Posterior vena cava (tissue), 2 donors: ENCODE measurements around the gene KRT8. TPM values are rescaled to one million over a fixed set of nuclear protein-coding genes. Genes with fewer than 3 reads are reported as not detected.

ENCODE experiments used
- DNase-seq: peaks from one replicate; pipeline ENCODE4 v3.0.0-alpha.2; 2020; ENCODE audit warnings: low spot score
- intact Hi-C, 2 donors: fragments of 100-400 bp; cut with DNase I; formaldehyde crosslinking; loops; one replicate each; pipeline versions ENCODE4 v1.14.1 to v1.14.2; 2022 to 2023
- total RNA-seq, 2 donors: library from RNA; stranded (reverse); fragmentation: NEBNext Ultra II Directional; extraction: Animal tissue kit (Norgen Biotek cat#: 25700); gene quantifications; one replicate each; pipeline ENCODE4 v1.2.1, GENCODE V29; 2021
- donor health status: DM: yes; HTN: yes; CAD: no.
- donor health status: DM: yes; HTN: yes; CAD: no.

Gene KRT8
- total RNA-seq, 2 donors from 2014 or later = 4.0 to 23.6 TPM

DNA sequence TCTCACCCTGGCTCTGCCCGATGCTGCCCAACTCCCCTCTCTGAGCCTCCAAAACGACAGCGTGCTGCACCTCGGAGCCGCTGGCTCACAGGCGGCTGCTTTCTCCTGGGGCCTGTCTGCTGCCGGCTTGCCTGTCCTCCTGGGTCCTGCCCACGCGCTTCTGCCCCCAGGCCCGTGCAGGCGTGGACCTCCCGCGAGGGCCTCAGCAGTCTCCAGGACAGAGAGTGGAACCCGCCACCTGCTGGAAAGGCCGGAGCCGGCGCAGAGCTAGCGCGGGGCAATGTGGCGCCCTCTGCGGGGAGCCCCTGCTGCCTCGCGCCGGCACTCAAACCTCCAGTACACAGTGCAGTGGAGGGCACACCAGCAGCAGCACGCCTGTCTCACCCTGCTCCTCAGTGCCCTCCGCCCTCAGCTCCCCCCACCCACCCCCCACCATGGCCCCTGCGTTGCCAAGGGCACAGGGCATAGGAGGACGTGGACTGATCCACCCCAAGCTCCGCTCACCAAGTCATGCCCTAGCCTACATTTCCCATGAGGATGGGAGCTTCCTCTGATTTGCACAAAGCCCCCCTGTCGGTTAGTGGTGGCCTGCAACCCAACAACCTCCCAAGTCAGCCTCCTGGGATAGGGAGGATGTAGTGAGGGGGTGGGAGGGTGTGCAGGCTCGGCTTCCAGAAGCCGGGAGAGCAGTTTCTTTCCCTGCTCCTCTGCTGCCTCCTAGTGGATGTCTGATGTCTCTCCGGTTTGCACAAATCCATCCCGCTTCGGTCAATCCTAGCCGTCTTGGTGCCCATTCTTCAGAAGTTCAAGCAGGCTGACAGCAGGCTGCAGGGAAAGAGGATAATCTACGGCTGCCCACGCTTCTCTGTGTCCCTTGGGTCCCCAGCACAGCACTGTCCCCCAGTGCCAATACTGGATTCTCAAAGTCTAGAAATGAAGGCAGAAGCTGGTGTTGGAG, 25.2 kb downstream of the KRT8 start:
- intact Hi-C loops = loop anchor here in 1 of 2 donors (5.0 kb wide), 2 partner anchors 297 to 727 kb away; no protein-coding TSS in a partner anchor
- peak; percentile 92 for DNase-seq

DNA sequence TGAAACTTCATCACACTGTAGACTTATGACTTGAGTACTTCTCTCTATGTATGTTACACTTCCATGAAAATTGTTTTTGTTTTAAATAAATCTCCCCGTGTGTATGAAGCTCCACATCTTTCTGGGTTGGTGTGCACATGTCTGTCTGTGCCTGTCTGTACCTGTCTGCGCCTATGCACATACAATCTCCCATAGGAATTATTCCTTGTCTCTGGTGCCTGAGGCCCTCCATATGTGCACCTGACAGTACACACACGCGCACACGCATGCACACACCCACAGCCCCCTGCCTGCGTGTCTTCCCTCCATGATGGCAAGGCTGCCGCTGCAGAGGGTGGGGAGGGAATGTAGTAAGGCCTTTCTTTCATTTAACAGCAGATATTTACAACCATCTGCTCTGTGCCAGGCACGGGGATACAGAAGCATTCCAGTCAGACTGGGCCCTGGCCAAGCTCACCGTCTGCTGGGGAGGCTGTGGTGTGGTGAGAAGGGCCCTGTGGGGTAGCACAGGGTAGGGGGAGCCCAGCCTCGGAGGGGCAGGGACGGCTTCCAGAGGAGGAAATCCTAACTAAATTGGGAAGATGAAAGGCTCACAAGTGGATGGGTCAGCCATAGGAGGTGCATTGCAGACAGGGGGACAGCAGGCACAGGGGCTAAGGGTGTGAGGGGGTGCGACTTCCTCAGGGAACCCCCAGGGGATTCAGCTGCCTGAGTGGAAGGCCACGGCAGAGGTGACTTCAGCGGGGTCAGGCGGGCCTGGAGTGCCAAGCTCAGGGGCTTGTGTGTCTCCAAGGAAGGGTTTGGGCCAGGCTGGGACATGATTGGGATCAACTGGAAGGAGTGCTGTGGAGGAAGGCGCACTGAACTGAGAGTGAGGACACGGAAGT, 26.1 kb downstream of the KRT8 start:
- intact Hi-C loops = loop anchor here in 1 of 2 donors (5.0 kb wide), 2 partner anchors 296 to 726 kb away; no protein-coding TSS in a partner anchor
- DNase-seq = no peak

DNA sequence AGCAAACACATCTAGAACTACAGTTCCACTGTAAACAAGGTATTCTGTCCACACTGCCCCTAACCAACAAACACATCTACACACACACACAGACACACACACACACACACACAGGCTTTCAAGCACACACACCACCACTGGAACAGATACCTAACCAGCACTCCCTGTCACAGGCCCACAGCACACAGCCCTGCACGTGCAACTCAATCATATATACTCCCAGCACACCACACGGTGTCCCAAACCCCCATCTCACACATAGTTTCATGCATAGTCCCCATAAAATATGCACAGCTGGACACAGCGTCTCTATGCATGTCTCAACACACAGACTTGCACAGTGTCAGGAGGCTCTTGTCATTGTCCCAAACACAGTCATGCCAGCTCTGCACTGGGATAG, 27.6 kb downstream of the KRT8 start:
- no peak for DNase-seq
- intact Hi-C loops = loop anchor here in 1 of 2 donors (5.0 kb wide), 2 partner anchors 295 to 725 kb away; no protein-coding TSS in a partner anchor

DNA sequence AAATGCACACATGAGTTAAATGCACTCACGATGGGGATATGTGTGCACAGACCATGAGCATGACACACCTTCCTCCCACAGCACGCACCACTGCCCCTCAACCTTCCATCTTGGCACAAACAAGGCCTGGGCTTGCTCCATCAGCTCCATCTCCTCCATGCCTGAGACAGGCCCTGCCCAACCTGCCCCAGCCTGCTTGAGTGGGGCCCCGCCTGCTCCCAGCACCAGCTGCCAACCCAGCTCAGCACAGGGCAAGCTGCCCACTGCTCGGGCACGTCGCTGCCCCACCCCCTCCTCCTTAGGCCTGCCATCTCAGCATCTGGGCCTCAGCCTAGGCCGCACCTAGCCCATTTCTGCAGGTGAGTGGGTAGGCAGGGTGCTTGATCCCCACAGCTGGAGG, 28.5 kb downstream of the KRT8 start:
- intact Hi-C loops = loop anchor here in 1 of 2 donors (5.0 kb wide), 2 partner anchors 294 to 724 kb away; no protein-coding TSS in a partner anchor
- no peak for DNase-seq

DNA sequence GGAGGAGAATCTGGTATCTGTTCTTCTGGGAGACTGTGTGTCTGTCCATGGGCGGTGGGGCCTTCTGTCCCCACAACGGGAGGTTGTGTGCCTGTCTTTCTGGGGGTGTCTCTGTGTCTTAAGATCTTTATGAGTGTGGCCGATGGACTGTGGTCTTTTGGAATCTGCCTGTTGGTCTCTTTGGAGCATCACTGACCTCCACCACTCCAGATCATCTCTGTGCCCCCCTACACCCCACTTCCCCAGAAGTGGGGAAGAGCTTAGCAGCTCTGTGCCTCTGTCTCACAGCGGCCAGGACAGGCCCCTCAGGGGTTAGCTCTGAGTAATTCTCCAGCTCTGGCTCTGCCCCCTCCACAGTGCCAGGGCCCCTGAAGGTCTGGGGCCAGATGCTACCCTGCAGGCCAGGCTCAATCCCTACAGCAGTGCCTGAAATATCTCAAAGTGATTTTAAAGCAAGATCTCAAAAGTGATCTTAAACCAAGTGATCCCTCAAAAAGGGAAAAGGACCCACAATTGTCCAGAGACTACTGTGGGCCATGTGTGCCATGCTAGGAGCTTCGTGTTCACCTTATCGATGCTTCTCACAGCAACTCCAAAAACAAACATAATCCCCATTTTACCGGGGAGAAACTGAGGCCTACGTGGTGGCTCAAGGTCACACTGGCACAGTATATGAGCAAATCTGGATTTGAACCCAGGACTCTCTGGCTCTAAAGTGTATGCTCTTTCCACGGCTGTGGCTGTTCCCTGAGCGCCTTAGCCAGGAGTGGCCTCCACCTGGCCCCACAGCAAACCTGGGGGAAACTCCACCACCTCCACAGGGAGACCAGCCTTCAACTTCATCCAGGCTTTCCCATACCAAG, 30.1 kb downstream of the KRT8 start:
- intact Hi-C loops = loop anchor here in 1 of 2 donors (5.0 kb wide), 2 partner anchors 293 to 723 kb away; no protein-coding TSS in a partner anchor

GRCh38 chr12:52873832-52874572, 30.9 kb downstream of the KRT8 start:
- intact Hi-C loops = no loop called here

More for the DNA sequence above, 30.1 kb downstream of the KRT8 start:
- no peak for DNase-seq

GRCh38 chr12:52873513-52873831, 31.4 kb downstream of the KRT8 start:
- DNase-seq = no peak
- intact Hi-C loops = no loop called here

More at GRCh38 chr12:52873832-52874572, 30.9 kb downstream of the KRT8 start:
- DNase-seq = peak; percentile 96

- intact Hi-C loops = loop anchor here in 1 of 2 donors (1.0 kb wide), 1 partner anchor 720 kb away; no protein-coding TSS in a partner anchor
- no peak for DNase-seq
Observed at GRCh38 chr12:52872644-52873389, 32.1 kb downstream of the KRT8 start.

DNA sequence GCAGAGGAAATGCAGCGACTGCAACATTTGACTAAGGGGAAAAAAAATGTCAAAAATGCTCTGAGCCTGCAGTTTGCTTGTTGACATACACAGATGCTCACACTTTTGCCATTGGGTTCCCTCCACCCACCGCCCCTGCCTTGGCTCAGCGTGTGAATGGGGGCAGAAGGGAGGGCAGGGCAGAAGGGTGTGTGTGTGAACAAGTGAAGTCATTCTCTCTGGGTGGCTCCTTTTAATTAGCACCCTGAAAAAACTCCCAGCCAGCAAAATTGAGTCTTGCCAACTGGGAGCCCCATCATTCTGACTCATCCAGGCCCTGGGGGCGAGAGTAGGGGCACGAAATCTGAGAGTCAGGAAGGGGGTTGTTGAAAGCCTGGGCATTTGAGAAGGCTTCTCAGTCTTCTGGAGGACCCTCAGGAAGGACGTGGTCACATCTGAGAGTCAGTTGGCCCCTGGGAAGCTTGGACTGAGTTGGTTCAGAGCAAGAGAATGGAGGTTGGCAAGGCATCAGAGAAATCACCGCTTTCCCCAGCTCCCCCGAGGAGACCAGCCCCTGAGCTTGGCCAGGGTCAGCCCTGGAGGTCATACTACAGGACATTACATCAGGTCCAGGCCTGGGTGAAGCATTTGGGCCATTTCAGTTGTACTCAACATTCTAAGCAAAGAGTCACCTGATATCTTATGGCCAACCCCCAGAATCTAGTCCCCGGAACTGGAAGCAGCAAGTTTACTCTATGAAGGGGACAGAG, 33.4 kb downstream of the KRT8 start:
- intact Hi-C loops = loop anchor here in 1 of 2 donors (1.0 to 2.0 kb wide), 2 partner anchors 289 to 718 kb away; no protein-coding TSS in a partner anchor
- DNase-seq = no peak

- intact Hi-C loops = loop anchor here in 1 of 2 donors (2.0 kb wide), 1 partner anchor 288 kb away; no protein-coding TSS in a partner anchor
- peak; percentile 87 for DNase-seq
Observed at GRCh38 chr12:52870361-52871290, 34.2 kb downstream of the KRT8 start.

GRCh38 chr12:52867642-52868041, 37.2 kb downstream of the KRT8 start:
- peak; percentile 92 for DNase-seq
- intact Hi-C loops = no loop called here

GRCh38 chr12:52867152-52867551, 37.7 kb downstream of the KRT8 start:
- intact Hi-C loops = no loop called here
- no peak for DNase-seq

- DNase-seq = peak; percentile 87
- intact Hi-C loops = no loop called here
Observed at GRCh38 chr12:52865090-52865944, 39.6 kb downstream of the KRT8 start.

- intact Hi-C loops = no loop called here
- no peak for DNase-seq
Observed at GRCh38 chr12:52862023-52862422, 42.9 kb downstream of the KRT8 start.
